Astrocyte of the spinal cord (primary cell): ENCODE measurements around the gene RAI14.

Experiments
- DNase-seq: peaks from one replicate; pipeline ENCODE4 v3.0.0; 2011; ENCODE audit warnings: low read depth, low spot score
- H3K4me3 ChIP-seq: 2 replicates; pipeline ENCODE4 v1.5.1; 2011; ENCODE audit warnings: low read depth, mild to moderate bottlenecking, low read length, moderate library complexity
- CTCF ChIP-seq: IDR thresholded peaks from 2 replicates; pipeline ENCODE4 v1.5.1; 2012; ENCODE audit warnings: low read depth, mild to moderate bottlenecking, low read length, inconsistent platforms
- in situ Hi-C: cut with HindIII; loops from 2 replicates; pipeline ENCODE4 v1.10.0; 2017; ENCODE audit warnings: low sequenced_read_pairs

Gene RAI14

GRCh38 chr5:34867660-34868059 is 211.5 kb downstream of the RAI14 start:
- no peak for DNase-seq
- TF ChIP-seq CTCF: no peak
- in situ Hi-C loops: no loop called here
- H3K4me3 ChIP-seq: no peak overlapping the region

- no peak overlapping the region for H3K4me3 ChIP-seq
- no peak for TF ChIP-seq CTCF
- in situ Hi-C loops: no loop called here
- DNase-seq: no peak
Observed at GRCh38 chr5:34868791-34869190, 212.7 kb downstream of the RAI14 start.

GRCh38 chr5:34869256-34869655 is 213.1 kb downstream of the RAI14 start:
- no peak for DNase-seq
- no peak overlapping the region for H3K4me3 ChIP-seq
- in situ Hi-C loops: no loop called here
- no peak for TF ChIP-seq CTCF

GRCh38 chr5:34870382-34870781 is 214.3 kb downstream of the RAI14 start:
- DNase-seq: no peak
- in situ Hi-C loops: no loop called here
- no peak for TF ChIP-seq CTCF
- no peak overlapping the region for H3K4me3 ChIP-seq

- TF ChIP-seq CTCF: no peak
- no peak for DNase-seq
- in situ Hi-C loops: no loop called here
- H3K4me3 ChIP-seq: no peak overlapping the region
Observed at GRCh38 chr5:34876275-34876674, 220.1 kb downstream of the RAI14 start.

GRCh38 chr5:34881246-34881645 is 225.1 kb downstream of the RAI14 start:
- no peak overlapping the region for H3K4me3 ChIP-seq
- no peak for DNase-seq
- in situ Hi-C loops: no loop called here
- TF ChIP-seq CTCF: no peak
